T-helper 1 cell treated with Interleukin-12 subunit alpha and Interleukin-12 subunit beta and Interleukin-4 antibody, amounts not matched to agents 30 ng/mL and 1 ng/mL, for 36 hours (primary cell): ENCODE measurements around the gene GOLGA6L9. TPM values are rescaled to one million over a fixed set of nuclear protein-coding genes. Genes with fewer than 3 reads are reported as not detected.
"Not testable (repeated sequence)": the region's sequence is repeated elsewhere in the genome, so short reads cannot be mapped to it uniquely, and the experiment has no call there.

Experiments used
- intact Hi-C: fragments of 100-400 bp; cut with micrococcal nuclease; formaldehyde crosslinking; loops from one replicate; pipeline ENCODE4 v1.15.1; 2024
- total RNA-seq: library from RNA; stranded (reverse); gene quantifications from 2 replicates; pipeline ENCODE4 v1.2.3, GENCODE V29; 2022

Gene GOLGA6L9, protein sequence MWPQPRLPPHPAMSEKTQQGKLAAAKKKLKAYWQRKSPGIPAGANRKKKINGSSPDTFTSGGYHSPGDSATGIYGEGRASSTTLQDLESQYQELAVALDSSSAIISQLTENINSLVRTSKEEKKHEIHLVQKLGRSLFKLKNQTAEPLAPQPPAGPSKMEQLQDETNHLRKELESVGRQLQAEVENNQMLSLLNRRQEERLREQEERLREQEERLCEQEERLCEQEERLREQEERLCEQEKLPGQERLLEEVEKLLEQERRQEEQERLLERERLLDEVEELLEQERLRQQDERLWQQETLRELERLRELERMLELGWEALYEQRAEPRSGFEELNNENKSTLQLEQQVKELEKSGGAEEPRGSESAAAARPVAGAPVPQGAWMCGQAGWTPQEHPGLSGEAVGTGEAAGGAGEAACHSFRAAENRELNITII
- 1.1 and 1.3 TPM in 2 replicates for total RNA-seq

DNA sequence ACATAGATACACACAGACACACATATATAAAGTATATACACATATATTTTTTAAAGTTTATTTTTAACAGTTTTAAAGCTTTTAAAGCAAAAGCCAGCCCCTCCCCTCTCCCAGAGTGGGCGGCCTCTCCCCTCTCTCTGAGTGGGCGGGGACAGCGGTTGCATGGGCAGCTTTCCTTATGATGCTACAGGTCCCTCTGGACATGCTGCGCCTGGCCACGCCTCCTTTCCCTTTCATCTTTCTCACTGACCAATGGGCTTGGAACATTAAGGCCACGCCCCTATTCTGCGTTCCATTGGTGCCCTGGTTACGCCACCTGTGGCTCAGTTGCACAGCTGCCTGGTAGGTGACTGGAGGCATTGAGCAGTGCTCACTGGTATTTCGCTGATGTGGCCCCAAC is at the start of gene GOLGA6L9:
TSS of gene GOLGA6L9 (plus strand) at position 124 of the 400 bp plus-strand sequence. CDS start at position 388, 264 bp downstream.
- intact Hi-C loops, result not testable (repeated sequence)

DNA sequence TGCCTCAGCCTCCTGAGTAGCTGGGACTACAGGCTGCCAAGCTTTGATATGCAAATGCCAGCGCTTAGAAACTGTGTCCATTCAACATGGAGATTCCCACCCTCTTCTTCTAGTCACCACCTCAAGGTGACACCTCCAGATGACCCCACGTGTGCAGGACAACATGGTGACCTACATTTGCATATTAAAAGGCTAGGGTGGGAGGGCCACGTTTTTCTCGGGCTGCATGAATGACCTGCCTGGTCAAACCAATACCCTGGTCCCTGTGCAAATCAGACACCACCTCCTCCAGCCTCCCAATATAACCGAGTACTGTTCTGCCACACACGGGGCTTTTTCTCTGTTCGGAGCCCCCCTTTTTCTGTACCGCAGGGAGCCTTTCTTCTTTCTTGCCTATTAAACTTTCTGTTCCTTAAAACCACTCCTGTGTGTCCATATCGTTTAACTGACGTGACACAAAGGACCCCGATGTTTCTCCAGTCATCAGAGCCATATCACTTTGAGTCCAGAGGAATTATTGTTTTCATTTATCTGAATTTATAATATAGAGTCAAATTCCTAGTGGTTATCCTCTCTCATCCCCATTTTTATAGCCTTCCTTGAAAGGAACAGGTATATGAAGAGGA is 48.2 kb upstream of the GOLGA6L9 start:
- intact Hi-C loops, result not testable (repeated sequence)

DNA sequence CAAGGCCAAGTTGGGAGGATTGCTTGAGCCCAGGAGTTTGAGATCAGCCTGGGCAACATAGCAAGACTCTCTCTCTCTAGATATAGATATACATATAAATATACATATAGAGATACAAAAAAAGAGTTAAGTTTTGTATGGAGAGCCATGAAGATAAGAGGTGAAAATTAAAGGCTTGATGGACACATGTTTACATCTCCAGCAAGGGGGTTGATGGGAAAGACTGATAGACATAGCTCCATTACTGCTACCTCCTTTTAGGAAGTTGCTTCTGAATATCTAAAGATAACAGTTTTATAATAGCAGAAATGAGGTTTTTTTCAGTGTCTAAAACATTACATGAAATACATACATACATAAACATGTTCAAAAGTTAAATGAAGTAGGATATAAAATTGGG is 42.4 kb upstream of the GOLGA6L9 start:
- intact Hi-C loops, result not testable (repeated sequence)

DNA sequence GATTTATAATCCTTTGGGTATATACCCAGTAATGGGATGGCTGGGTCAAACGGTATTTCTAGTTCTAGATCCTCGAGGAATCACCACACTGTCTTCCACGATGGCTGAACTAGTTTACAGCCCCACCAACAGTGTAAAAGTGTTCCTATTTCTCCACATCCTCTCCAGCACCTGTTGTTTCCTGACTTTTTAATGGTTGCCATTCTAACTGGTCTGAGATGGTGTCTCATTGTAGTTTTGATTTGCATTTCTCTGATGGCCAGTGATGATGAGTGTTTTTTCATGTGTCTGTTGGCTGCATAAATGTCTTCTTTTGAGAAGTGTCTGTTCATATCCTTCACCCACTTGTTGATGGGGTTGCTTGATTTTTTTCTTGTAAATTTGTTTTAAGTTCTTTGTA is 39.5 kb upstream of the GOLGA6L9 start:
- intact Hi-C loops, result not testable (repeated sequence)

DNA sequence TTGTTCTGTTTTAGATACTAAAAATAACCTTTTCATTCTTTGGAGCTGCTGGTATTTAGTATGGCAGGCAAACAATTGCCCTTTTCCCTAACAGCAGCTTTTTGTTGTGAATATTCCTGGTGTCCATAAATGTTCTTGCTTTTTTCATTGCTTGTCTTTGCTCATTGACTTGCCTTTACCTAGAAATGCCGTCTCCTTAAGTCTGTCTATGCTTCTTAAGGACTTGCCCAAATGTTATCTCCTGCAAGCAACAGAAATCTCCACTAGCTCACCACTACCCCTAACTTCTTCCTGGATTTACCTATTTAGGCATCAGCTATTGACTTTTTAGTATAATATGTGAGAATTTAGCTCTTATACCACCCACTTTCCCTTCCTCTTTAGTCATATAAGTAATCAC is 37.5 kb upstream of the GOLGA6L9 start:
- intact Hi-C loops, result not testable (repeated sequence)

DNA sequence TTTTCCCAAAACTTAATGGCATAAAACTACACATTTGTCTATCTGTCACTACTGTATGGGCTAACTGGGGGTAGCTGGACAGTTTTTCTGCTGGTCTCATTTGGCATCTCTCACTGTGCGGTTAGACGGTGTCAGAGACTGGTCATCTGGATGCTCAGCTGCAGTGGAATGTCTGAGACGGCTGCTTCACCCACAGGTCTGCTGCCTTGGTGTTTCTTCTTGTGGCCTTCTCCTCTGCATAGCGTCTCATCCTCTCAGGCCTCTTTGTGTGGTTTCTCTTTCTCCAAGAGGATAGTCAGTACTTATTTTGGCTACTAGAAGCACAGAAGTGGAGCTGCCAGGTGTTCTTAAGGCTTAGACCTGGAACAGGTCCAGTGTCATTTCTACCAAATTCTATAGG is 35.9 kb upstream of the GOLGA6L9 start:
- intact Hi-C loops, result no loop called here

DNA sequence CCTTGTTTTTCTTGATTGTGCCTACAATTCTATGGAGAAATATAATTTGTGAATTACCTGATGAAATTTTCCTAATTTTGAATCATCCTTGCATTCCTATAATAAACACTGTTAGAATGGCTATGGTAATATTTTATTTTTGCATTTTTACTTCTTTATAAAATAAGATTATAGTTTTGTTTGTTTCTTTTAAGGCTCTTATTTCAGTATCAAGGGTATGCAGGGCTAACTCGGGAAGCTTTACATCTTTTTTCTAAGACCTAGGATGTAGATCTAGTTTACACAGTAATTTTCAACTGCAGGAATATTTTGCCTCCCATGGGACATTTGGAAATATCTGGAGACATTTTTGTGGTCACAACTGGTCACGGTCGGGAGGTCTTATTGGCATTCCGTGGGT is 33.8 kb upstream of the GOLGA6L9 start:
- intact Hi-C loops, result not testable (repeated sequence)

DNA sequence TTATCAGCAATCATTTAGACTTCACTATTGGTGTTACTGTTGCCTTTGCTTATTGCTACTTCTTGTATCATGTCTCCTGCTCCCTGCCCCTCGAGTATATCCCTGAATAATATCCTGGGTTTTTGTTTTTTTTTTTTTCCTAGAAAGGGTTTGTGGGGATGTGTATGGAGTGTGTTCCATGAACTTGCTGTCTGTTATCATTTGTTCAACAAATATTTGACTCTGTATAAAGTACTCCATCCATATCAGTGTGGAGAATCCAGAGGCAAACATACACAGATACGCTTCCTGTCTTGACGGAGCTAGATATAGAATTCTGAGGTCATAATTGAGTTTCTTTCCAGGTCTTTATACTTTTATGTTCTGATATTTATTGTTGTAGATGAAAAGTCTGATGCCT is 31.8 kb upstream of the GOLGA6L9 start:
- intact Hi-C loops, result no loop called here

DNA sequence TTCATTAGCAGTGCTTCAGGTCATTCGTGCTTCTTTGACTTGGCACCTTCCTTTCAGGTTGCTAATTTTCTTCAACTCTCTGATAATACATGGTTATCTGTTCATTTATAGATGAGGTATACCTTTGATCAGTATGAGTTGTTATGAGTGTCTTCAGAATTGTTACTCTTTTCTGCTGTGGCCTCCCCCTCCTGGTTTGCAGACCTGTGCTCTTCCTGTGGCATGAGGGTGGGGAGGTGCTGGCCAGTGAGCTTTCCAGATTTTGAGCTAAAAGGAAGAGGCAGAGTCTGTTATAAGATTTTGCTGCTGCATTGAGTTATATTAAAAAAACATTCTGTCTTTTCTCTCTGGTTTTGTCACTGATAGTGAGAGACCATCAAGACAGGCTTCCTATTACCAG is 30.8 kb upstream of the GOLGA6L9 start:
- intact Hi-C loops, result no loop called here

DNA sequence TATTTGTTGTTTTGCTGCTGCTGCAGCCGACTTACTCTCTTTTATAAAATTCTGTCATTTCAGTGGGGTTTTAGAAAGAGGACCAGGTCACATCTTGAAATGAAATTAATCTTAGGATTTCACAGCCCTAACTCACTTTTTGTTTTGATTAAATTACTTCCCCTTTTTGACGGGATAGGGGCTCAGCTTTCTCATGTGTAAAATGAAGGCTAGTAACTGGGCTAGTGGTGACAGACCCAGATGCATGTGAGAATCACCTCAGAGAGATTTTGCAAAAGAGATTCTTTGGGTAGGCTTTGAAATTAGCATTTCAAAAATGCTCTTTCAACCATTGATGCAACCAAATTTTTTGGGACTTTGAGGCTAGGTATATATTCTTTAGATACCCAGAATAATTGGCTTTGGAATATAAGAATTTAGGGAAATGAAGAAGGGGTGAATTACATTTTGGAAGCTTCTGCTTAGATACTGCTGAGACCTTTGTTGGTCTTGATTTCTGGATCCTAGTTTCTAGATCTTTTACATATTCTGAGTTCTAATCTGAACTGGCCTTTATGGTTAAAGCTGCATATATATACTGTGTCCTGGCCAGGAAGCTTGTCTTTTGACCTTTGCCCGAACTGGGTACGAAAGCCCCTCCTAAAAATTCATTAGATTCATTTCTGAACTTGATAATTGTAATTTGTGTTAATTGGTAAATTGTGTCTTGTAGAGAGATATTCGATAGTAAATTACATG is 30.1 kb upstream of the GOLGA6L9 start:
- intact Hi-C loops, result not testable (repeated sequence)

DNA sequence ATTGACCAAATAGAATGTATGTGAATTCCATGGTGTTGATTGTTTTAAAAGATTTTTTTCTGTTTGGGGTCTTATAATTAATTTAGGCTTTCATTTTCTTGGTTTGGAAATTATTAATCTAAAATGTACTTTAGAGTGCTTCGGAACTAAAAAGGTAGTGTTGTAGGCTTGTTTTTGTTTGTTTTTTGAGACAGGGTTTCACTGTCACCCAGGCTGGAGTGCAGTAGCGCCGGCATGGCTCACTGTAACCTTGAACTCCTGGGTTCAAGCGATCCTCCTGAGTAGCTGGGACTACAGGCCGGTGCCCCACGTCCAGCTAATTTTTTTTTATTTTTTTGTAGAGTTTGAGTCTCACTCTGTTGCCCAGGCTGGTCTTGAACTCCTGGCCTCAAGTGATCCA is 27.7 kb upstream of the GOLGA6L9 start:
- intact Hi-C loops, result not testable (repeated sequence)

DNA sequence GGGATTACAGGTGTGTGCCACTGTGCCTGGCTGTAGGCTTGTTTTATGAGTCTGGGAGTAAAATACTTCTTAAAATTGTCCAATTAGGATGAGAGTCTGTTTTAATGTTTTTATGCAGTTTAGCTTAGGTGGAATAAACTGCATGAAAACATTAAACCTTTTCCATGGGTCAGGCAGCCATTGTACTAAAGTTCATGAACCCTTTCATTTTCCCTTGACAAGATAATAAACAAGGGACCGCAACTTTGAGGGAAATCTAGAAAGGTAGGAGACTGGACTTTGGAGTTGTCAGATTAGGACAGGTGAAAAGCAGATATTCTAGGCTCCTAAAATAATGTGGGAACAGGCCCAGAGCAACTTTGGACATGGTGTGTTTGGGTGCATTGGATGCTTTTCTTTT is 27.3 kb upstream of the GOLGA6L9 start:
- intact Hi-C loops, result not testable (repeated sequence)

DNA sequence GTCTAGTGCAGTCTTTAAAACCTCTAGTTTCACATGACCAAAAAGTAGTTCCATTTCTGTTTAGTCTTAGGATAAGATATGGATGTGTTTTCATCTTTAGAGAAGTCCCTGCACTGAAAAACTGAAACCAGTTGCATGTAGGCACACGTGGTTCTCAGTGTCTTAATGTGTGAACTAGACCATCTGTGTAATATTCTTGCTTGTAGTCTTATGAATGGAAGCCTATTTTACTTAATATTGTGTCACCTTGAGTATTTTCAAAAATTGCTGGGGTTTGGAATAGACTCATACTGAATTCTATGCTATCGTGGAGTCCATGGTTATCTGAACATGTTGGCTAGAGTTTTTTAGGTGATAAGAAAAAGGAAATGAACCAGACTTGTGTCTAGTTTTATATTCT is 23.4 kb upstream of the GOLGA6L9 start:
- intact Hi-C loops, result not testable (repeated sequence)

DNA sequence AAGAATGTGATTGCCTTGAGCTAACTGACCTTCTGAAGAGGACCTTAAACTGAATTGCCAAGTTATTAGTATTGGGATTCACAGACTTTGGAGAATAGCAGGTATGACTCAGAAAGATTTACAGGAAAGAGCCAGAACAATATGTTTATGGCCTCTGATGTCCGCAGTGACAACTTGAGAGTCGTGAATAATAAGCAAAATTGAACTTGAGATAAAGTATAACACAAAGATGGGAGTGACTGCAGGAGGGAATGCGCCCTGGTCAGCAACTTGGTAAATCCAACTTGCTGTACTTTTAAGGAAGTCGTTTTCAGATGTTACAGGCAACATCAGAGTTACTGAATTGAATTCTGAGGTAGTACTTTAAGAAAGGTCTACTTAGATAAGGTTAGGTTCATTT is 19.3 kb upstream of the GOLGA6L9 start:
- intact Hi-C loops, result not testable (repeated sequence)

DNA sequence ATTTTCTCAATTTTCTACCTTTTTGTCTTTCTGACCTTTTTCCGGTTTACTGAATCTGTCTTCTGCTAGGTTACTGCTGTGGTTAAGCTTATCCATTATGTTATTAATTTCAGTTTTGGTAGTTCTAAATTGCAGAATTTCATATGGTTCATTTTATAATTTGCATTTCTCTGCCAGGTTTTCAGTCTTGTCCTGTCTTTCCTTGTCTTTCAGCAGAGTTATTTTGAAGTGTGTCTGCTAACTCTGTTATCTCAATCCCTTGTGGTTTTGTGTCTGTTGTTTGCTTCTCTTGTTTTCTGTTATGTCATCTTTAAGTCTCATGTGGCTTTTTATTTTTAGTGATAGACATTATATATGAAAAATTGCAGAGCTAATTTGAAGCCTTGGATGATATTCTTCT is 18.0 kb upstream of the GOLGA6L9 start:
- intact Hi-C loops, result not testable (repeated sequence)

DNA sequence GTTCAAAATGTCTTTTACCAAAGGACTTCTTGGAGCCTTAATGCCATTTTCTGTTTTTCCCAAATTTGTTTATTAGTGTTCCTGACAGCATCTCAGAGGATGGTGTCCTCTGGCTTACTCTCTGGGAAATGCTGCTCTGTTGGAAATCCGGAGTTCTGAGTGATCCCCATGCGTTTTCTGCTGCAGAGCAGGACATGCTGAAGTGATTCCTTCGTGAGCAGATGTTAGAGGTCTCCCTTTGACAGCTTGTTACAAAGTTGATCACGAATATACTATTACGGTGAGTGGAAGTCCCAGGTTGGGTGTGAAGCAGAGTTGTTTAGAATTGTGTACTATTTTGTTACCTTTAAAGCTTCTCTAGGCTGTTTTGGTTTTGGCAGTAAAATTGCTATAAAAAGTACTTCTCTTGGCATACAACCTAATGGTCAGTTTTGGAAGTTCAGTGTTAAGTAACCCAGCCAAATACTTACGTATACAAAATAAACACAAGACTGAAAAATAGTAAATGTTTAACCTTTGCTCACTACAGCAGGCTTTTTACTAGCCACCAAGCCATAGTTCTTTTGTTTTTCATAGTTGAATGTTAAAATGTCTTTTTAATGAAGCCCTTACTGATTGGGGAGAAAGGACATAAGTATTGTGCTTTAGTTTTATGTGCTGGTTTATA is 15.0 kb upstream of the GOLGA6L9 start:
- intact Hi-C loops, result not testable (repeated sequence)

DNA sequence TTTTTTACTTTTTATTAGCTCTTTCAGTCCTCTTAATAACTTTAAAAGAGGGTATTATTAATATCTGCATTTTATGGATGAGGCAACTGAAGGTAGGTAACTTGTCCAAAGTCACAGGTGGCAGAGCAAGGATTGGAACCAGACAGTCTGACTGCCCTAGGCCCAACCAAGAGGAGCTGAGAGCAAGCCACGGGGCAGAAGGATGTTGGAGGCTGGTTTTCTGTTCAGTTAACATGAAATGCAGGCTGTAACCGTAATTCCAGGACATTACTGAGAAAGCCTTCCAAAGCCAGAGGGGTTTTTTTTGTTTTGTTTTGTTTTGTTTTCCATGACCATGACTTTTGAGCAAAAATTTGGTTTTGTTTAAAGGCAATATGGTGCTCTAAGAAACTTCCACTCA is 9.1 kb upstream of the GOLGA6L9 start:
- intact Hi-C loops, result not testable (repeated sequence)

DNA sequence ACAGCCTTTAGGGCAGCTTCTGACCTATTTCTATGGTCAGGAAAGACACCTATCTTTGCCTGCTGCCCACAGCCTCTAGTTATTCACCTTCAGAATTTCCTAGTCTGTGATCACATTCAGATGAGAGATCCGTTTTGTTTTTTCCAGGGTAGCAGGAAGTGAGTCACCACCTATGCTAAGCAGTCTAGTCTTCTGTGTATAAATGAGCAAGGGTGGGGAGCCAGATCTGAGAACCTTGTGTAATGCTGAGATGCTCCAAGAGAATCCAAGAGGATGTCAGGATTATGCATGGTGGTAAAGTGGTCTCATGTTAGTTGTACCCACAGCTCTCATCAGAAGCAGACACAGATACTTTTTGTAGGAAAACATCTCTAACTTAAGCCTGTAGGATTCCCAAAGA is 8.7 kb upstream of the GOLGA6L9 start:
- intact Hi-C loops, result not testable (repeated sequence)

DNA sequence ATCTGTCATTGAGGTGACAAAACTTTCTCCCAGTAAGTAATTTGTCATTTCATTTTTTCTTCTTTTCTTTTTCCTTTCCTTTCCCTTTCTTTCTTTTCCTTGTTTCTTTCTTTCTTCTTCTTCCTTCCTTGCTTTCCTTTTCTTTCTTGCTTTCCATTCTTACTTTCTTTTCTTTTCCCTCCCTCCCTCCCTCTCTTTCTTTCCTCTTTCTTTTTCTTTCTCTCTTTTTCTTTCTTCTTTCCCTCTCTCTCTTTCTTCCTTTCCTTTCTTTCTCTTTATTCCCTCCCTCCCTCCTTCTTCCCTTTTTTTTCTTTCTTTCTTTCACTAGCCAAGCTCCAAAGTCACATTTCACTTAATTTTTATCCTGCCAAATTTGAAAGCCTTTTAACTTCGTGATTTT is 2.5 kb upstream of the GOLGA6L9 start:
- intact Hi-C loops, result not testable (repeated sequence)

DNA sequence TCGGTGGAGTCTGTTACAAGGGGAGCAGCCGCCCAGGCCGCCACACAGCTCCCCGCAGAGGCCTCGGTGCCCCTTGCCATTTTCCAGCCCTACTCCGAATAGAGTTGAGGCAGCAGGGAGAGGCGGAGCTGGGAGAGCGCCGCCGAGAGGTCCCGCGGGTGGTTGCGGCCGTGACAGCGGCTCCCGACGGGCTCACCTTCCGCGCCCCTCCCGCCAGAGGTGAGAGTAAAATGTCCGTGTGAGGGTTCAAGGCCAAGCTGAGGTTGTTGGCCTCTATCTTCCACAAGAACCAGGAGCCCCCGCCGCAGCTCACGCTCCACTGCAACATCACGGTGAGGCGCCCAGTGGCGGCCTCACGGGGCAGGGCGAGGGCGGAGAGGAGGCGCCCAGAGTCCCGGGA is 15.8 kb downstream of the GOLGA6L9 start:
- intact Hi-C loops, result not testable (repeated sequence)

DNA sequence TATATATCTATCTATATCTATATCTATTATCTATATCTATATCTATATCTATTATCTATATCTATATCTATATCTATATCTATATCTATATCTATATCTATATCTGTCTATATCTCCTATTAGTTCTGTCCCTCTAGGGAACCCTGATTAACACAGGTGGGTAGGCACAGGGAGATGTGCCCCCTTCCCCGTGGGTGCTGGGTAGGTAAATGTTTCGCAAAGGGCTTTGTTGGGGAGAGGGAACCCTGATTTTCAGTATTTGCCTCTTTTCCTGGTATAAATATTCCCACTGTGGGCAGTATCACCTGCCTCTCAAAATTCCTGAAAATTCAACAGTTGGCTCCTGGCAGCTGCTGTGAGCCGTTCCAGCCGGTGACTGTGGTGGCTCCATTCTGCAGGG is 27.7 kb downstream of the GOLGA6L9 start:
- intact Hi-C loops, result not testable (repeated sequence)

DNA sequence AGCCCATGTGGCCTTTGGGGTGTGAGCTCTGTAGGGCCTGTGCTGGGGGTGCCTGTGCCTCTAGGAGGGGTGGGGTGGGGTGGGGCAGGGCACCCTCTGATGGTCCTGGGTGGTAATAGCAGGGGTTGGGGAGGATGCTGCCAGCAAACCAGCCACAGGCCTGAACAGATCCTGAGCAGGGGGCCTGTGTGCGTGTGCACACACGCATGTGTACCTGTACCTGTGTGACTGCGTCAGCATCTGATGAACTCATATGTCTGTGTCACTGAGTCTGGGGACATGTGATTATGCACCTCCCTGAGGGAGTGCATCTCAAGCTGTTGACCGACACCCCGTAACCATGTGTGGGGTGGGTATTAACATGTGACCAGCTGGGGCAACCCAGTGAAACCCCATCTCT is 36.0 kb downstream of the GOLGA6L9 start:
- intact Hi-C loops, result not testable (repeated sequence)
